Lower lobe of right lung (tissue), 2 donors: ENCODE measurements around the gene CCDC185. TPM values are rescaled to one million over a fixed set of nuclear protein-coding genes. Genes with fewer than 3 reads are reported as not detected.

ENCODE experiments used
- ATAC-seq, 2 donors: fragments of 200-7000 bp; cut with Tn5 transposase; one replicate each; pipeline ENCODE4 v1.9.1; 2020 to 2022; ENCODE audit warnings: mild to moderate bottlenecking in 2 of 2, moderate library complexity in 2 of 2
- DNase-seq: peaks from one replicate; pipeline ENCODE4 v3.0.0-alpha.2; 2020
- H3K27ac ChIP-seq: fragments of 200-600 bp; one replicate; pipeline ENCODE4 v1.8.0; 2022
- H3K27me3 ChIP-seq: fragments of 200-600 bp; one replicate; pipeline ENCODE4 v1.8.0; 2022; ENCODE audit warnings: low read depth
- H3K36me3 ChIP-seq: fragments of 200-600 bp; one replicate; pipeline ENCODE4 v1.8.0; 2022; ENCODE audit warnings: mild to moderate bottlenecking
- H3K4me1 ChIP-seq: fragments of 200-600 bp; one replicate; pipeline ENCODE4 v1.8.0; 2022
- H3K4me3 ChIP-seq: fragments of 200-600 bp; one replicate; pipeline ENCODE4 v1.8.0; 2022; ENCODE audit warnings: mild to moderate bottlenecking
- H3K9me3 ChIP-seq: fragments of 200-600 bp; one replicate; pipeline ENCODE4 v1.8.0; 2022
- CTCF ChIP-seq: fragments of 200-600 bp; IDR thresholded peaks from one replicate; pipeline ENCODE4 v1.8.0; 2022; ENCODE audit warnings: antibody characterized with exemption, mild to moderate bottlenecking
- intact Hi-C: fragments of 100-400 bp; cut with DNase I; formaldehyde crosslinking; loops from one replicate; pipeline ENCODE4 v1.11.0; 2022
- total RNA-seq: library from RNA; stranded (reverse); fragmentation: NEBNext Ultra II Directional; extraction: Animal tissue kit (Norgen Biotek cat#: 25700); gene quantifications from one replicate; pipeline ENCODE4 v1.2.1, GENCODE V29; 2021
- donor health status: DM: no; HTN: yes; CAD: no; lungs with severe emphysema.

The CCDC185 gene
- total RNA-seq, 1 donor from 2014 or later: not detected

- no peak for TF ChIP-seq CTCF
- Histone ChIP-seq H3K27ac (no peak overlapping the region), H3K27me3 (no peaks in the 10 kb centered on the region), H3K36me3 (no peaks in the 10 kb centered on the region), H3K9me3 (no peaks in the 10 kb centered on the region), H3K4me3 (no peak overlapping the region), H3K4me1 (no peaks in the 10 kb centered on the region)
- ATAC-seq: no peak
- intact Hi-C loops: no loop called here
- DNase-seq: no peak
These were observed 29.7 kb downstream of the CCDC185 start for GRCh38 chr1:223422911-223423310.

GRCh38 chr1:223423641-223424233, 30.5 kb downstream of the CCDC185 start:
- no peaks in the 10 kb centered on the region for H3K4me1 ChIP-seq
- H3K4me3 ChIP-seq: no peak overlapping the region
- intact Hi-C loops: no loop called here
- no peak overlapping the region for H3K27ac ChIP-seq
- ATAC-seq: no peak
- no peak for TF ChIP-seq CTCF
- DNase-seq: no peak
- H3K36me3 ChIP-seq: no peaks in the 10 kb centered on the region
- H3K9me3 ChIP-seq: no peaks in the 10 kb centered on the region
- H3K27me3 ChIP-seq: no peaks in the 10 kb centered on the region

- ATAC-seq: no peak
- H3K36me3 ChIP-seq: no peaks in the 10 kb centered on the region
- H3K4me3 ChIP-seq: no peak overlapping the region
- TF ChIP-seq CTCF: no peak
- intact Hi-C loops: no loop called here
- no peaks in the 10 kb centered on the region for H3K9me3 ChIP-seq
- H3K27ac ChIP-seq: no peak overlapping the region
- H3K4me1 ChIP-seq: no peaks in the 10 kb centered on the region
- no peaks in the 10 kb centered on the region for H3K27me3 ChIP-seq
- no peak for DNase-seq
These were observed 32.3 kb downstream of the CCDC185 start for GRCh38 chr1:223425550-223425949.

GRCh38 chr1:223426936-223427335, 33.7 kb downstream of the CCDC185 start:
- H3K4me1 ChIP-seq: no peaks in the 10 kb centered on the region
- no peak for DNase-seq
- no peak for TF ChIP-seq CTCF
- H3K36me3 ChIP-seq: no peaks in the 10 kb centered on the region
- H3K27ac ChIP-seq: no peak overlapping the region
- intact Hi-C loops: no loop called here
- H3K9me3 ChIP-seq: no peaks in the 10 kb centered on the region
- H3K4me3 ChIP-seq: no peak overlapping the region
- H3K27me3 ChIP-seq: no peaks in the 10 kb centered on the region
- ATAC-seq: no peak

- intact Hi-C loops: no loop called here
- ATAC-seq: no peak
- H3K27ac ChIP-seq: no peak overlapping the region
These were observed 36.1 kb downstream of the CCDC185 start for GRCh38 chr1:223429313-223429731.

More at GRCh38 chr1:223429313-223429731, 36.1 kb downstream of the CCDC185 start:
- Histone ChIP-seq H3K27me3 (no peaks in the 10 kb centered on the region), H3K36me3 (no peaks in the 10 kb centered on the region), H3K4me1 (no peaks in the 10 kb centered on the region), H3K4me3 (no peak overlapping the region), H3K9me3 (no peaks in the 10 kb centered on the region)
- no peak for DNase-seq
- no peak for TF ChIP-seq CTCF
